BLaER1 (cell line): Measurements from ENCODE around the gene CAMK2A.
A peak's percentile ranks its signal among the peaks of the same experiment; 100 is the strongest.

Experiments used
- H3K27ac ChIP-seq: shearing (Covaris generic); formaldehyde crosslinking; 2 replicates; pipeline ENCODE4 v1.8.1; 2022
- H3K27me3 ChIP-seq: shearing (Covaris generic); formaldehyde crosslinking; 2 replicates; pipeline ENCODE4 v1.8.1; 2022
- H3K36me3 ChIP-seq: shearing (Covaris generic); formaldehyde crosslinking; 2 replicates; pipeline ENCODE4 v1.8.1; 2022
- H3K4me1 ChIP-seq: shearing (Covaris generic); formaldehyde crosslinking; 2 replicates; pipeline ENCODE4 v1.8.1; 2022
- H3K4me2 ChIP-seq: shearing (Covaris generic); formaldehyde crosslinking; 2 replicates; pipeline ENCODE4 v1.8.1; 2022
- H3K4me3 ChIP-seq: shearing (Covaris generic); formaldehyde crosslinking; 2 replicates; pipeline ENCODE4 v1.8.1; 2022
- H3K9ac ChIP-seq: shearing (Covaris generic); formaldehyde crosslinking; 2 replicates; pipeline ENCODE4 v1.8.1; 2022
- H3K9me3 ChIP-seq: shearing (Covaris generic); formaldehyde crosslinking; 2 replicates; pipeline ENCODE4 v1.8.1; 2022
- H4K20me1 ChIP-seq: shearing (Covaris generic); formaldehyde crosslinking; 2 replicates; pipeline ENCODE4 v1.8.1; 2022
- Cebpa-rat ChIP-seq: shearing (Covaris generic); IDR thresholded peaks from 2 replicates; pipeline ENCODE4 v1.8.1; 2022

CAMK2A gene

DNA sequence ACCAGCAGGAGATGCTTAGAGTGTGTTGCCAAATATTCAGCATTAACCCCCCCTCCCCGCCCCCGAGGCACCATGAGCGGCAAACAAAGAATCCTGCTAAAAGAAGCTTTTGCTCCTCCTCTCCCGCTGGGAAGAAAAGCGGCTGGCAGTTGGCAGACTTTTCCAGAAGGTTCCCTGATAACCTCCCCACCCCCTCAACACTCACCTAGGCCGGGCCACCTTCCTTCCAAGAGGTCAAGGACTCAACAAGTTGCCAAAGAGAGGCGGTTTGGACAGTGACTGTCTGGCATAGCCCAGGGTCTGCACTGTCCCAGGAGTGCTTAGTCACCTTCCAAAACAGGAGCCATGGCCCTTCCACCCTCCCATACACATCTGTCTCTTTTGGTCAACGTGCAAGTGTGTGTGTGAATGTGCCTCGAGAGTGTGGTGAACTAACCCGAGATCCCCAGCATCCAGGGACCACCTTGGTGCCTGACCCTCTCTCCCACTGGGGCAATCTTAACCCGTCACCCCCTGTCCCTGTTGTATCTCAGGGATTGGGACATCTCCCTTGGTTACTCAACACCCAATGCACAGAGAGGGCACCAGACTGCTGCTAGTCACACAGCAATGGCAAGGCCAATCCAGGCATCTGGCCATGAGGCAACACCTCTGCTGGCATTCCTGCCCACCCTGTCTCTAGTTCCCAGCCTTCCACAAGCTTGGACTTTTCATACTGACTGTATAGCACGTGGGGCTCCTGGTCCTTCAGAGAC, 18.9 kb downstream of the CAMK2A start:
- no peak overlapping the region for H3K4me2 ChIP-seq
- no peak overlapping the region for H3K27ac ChIP-seq
- H3K27me3 ChIP-seq: no peaks in the 10 kb centered on the region
- no peaks in the 10 kb centered on the region for H4K20me1 ChIP-seq
- H3K9ac ChIP-seq: no peak overlapping the region
- H3K9me3 ChIP-seq: no peaks in the 10 kb centered on the region
- no peak for TF ChIP-seq Cebpa-rat
- no peak overlapping the region for H3K4me3 ChIP-seq
- no peaks in the 10 kb centered on the region for H3K36me3 ChIP-seq
- H3K4me1 ChIP-seq: peaks cover 13% of the 10 kb centered on the region

DNA sequence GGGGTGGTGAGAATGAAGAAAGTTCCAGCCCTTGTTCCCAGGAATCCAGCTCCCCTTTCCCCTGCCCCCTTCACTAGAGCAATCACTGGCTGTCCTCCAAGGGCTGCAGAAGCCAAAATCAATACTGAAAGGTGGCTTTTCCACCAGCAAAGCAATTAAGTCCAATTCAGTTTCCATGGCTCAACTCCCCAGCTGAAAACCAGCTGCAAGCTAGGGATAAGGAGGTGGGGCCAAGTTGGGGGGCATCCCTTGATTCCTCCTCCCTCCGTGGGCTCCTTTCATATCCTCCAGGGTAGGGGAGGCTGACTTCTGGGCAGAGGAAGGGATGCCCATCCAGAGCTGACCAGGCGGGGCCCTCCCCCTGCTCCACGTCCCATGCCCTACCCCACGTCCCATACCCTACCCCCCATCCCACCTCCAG, 22.7 kb downstream of the CAMK2A start:
- no peaks in the 10 kb centered on the region for H3K9me3 ChIP-seq
- no peak overlapping the region for H3K27ac ChIP-seq
- H4K20me1 ChIP-seq: no peaks in the 10 kb centered on the region
- H3K9ac ChIP-seq: no peak overlapping the region
- peaks cover 51% of the 10 kb centered on the region for H3K4me1 ChIP-seq
- H3K36me3 ChIP-seq: no peaks in the 10 kb centered on the region
- no peaks in the 10 kb centered on the region for H3K27me3 ChIP-seq
- H3K4me3 ChIP-seq: no peak overlapping the region
- H3K4me2 ChIP-seq: no peak overlapping the region
- TF ChIP-seq Cebpa-rat: no peak

DNA sequence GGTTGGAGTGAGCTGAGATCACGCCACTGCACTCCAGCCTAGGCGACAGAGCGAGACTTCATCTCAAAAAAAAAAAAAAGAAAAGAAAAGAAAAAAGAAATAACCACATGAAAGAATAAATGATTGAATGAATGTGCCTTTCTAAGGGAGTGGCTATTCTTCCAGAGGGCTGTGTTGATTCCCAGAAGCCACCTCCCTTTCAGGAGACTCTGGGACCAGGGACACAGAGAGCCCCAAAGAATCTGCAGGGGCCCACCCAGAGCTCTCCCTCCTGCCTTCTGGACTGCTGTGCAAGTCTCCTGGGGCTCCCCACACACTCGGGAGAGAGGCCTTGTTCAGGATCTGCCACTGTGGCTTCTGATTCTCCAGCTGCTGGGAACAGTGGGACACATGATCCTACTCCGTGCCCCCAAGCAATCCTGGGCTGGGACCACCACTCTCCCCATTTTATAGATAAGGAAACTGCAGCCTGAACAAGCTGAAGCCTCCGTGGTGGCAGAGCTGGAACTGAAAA, 23.6 kb downstream of the CAMK2A start:
- peak overlapping the region; percentile 83 for H3K4me2 ChIP-seq
- H3K4me1 ChIP-seq: peaks cover 61% of the 10 kb centered on the region

DNA sequence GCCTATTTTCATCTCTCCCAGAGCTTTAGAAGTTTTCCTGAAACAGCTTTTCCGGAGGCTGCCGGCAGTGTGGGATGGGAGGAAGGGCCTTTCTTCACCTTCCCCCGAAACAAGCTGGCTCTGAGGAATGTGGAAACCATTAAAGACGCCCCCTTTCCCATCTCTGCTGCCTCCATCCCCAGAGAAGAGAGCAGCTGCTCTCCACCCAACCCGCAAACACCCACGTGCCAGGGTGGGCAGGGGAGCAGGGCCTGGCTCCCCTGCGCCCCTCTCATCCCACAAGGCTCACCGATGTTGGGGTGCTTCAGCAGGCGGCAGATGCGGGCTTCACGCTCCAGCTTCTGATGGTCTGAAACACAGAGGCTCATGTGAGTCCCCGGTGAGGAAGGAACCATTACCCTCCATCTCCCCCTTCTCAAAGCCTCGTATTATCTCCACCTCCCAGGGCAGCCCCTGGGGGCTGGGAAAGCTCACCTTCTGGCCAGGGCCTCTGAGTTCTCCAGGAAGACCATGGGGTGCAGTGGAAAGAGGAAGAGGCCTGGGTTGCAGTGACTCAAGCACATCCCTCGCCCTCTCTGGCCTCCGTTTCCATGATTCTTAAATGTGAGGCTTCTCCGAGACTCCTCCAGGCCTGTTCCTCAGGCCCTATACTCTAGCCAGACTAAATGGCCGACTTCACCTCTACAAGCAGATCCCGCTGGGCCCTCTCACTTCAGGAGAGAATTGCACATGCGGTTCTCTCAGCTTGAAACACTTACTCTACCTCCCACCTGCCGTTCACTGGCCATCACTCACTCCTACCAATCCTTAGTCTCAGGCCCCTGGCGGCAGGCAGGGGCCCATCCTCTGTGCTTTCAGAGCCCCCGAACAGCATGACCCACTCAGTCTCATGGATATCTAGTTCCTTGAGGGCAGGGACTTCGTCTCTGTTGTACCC, 24.6 kb downstream of the CAMK2A start:
- H3K4me1 ChIP-seq: peaks cover 67% of the 10 kb centered on the region
- H3K9me3 ChIP-seq: no peaks in the 10 kb centered on the region
- H3K4me3 ChIP-seq: no peak overlapping the region
- no peak for TF ChIP-seq Cebpa-rat
- H3K4me2 ChIP-seq: peak overlapping the region; percentile 83
- H3K9ac ChIP-seq: no peak overlapping the region; the same call in 1 of the 2 replicates
- H3K27ac ChIP-seq: peak overlapping the region; percentile 67
- no peaks in the 10 kb centered on the region for H3K36me3 ChIP-seq
- H3K27me3 ChIP-seq: no peaks in the 10 kb centered on the region
- H4K20me1 ChIP-seq: no peaks in the 10 kb centered on the region

More for the DNA sequence above, 23.6 kb downstream of the CAMK2A start:
- TF ChIP-seq Cebpa-rat: no peak
- no peaks in the 10 kb centered on the region for H3K9me3 ChIP-seq
- no peaks in the 10 kb centered on the region for H3K27me3 ChIP-seq
- peak overlapping the region; percentile 22; the same call in 1 of the 2 replicates for H3K27ac ChIP-seq
- no peak overlapping the region for H3K4me3 ChIP-seq
- no peaks in the 10 kb centered on the region for H3K36me3 ChIP-seq
- no peaks in the 10 kb centered on the region for H4K20me1 ChIP-seq
- no peak overlapping the region for H3K9ac ChIP-seq

DNA sequence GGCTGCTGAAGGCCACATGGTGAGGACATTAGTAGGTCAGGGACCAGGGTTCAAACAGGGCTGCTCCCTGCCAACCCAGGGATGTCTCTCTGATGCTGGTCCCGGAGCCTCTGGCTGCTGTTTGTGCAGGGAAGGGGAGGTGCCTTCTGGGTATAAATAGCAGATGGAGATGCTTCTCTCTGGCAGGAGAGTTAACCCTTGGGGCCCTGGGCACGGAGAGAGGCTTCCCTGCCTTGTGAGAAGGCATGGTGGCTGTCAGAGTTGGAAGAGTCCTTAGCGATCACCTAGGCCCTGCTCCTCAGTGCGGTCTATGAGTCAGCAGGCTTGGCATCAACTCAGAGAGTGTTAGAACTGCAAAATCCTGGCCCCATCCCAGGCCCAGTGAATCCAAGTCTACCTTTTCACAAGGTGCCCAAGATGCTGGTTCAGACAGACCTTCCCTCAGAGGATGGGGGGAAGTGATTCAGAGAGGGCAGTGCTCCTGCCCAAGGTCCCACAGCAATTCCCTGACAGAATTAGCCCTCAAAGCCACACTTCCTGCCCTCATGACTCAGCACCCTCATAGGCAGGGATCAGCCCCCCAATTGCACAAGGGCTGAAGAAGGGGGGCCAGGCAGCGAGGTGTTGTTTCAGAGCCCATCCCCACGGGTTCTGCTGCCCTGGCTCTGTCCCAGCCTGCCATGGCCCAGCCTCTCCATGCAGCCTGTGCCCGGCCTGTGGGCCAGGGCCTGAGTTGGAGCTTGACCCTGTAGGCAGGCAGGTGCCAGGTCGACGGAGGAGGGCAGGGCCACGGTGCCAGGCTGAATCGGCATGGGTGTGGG, 25.6 kb downstream of the CAMK2A start:
- peak overlapping the region; percentile 83 for H3K4me2 ChIP-seq
- no peaks in the 10 kb centered on the region for H3K27me3 ChIP-seq
- peak overlapping the region; percentile 52; the same call in 1 of the 2 replicates for H3K9ac ChIP-seq
- H4K20me1 ChIP-seq: no peaks in the 10 kb centered on the region
- peak overlapping the region; percentile 67 for H3K27ac ChIP-seq
- TF ChIP-seq Cebpa-rat: no peak
- H3K36me3 ChIP-seq: no peaks in the 10 kb centered on the region
- no peaks in the 10 kb centered on the region for H3K9me3 ChIP-seq
- H3K4me3 ChIP-seq: peak overlapping the region; percentile 51; the same call in 1 of the 2 replicates
- peaks cover 73% of the 10 kb centered on the region for H3K4me1 ChIP-seq

DNA sequence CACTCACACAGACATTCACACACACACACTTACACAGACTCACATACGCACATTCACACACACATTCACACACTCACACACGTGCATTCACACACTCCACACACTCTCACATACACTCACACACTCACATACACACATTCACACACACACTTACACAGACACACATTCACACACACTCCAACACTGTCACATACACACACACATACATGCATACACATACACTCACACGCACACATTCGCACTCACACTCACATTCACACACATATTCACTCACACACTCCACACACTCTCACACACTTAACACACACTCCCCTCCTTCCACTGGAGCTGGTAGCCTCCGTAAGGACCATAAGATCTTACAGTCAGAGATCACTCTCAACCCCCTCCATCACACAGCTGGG, 26.2 kb downstream of the CAMK2A start:
- Histone ChIP-seq H3K4me2 (peak overlapping the region; percentile 83), H3K9me3 (no peaks in the 10 kb centered on the region), H3K36me3 (no peaks in the 10 kb centered on the region), H4K20me1 (no peaks in the 10 kb centered on the region), H3K4me1 (peaks cover 79% of the 10 kb centered on the region), H3K27ac (peak overlapping the region; percentile 67), H3K27me3 (no peaks in the 10 kb centered on the region), H3K4me3 (peak overlapping the region; percentile 51; the same call in 1 of the 2 replicates), H3K9ac (peak overlapping the region; percentile 52; the same call in 1 of the 2 replicates)
- TF ChIP-seq Cebpa-rat: no peak

DNA sequence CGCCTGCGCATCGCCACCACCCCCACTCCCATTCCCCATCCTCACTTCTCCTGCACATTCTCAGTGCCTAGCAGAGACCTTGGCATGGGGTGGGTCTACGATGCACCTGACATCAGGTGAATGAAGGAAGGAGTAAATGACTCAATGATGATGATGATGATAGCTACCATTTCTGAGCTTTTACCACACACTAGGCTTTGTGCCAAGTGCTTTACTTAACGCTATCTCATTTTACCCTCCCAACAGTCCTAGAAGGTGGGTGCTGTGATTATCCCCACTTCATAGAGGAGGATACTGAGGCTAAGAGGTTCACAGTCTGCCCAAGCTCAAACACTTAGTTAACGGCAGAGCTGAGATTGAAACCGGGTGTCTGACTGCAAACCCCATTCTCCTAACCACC, 27.1 kb downstream of the CAMK2A start:
- H3K4me1 ChIP-seq: peaks cover 88% of the 10 kb centered on the region
- no peak overlapping the region for H3K9ac ChIP-seq
- no peak for TF ChIP-seq Cebpa-rat
- H3K27ac ChIP-seq: no peak overlapping the region
- H3K4me2 ChIP-seq: peak overlapping the region; percentile 83
- no peaks in the 10 kb centered on the region for H3K27me3 ChIP-seq
- H3K4me3 ChIP-seq: no peak overlapping the region
- H4K20me1 ChIP-seq: no peaks in the 10 kb centered on the region
- H3K9me3 ChIP-seq: no peaks in the 10 kb centered on the region
- no peaks in the 10 kb centered on the region for H3K36me3 ChIP-seq

DNA sequence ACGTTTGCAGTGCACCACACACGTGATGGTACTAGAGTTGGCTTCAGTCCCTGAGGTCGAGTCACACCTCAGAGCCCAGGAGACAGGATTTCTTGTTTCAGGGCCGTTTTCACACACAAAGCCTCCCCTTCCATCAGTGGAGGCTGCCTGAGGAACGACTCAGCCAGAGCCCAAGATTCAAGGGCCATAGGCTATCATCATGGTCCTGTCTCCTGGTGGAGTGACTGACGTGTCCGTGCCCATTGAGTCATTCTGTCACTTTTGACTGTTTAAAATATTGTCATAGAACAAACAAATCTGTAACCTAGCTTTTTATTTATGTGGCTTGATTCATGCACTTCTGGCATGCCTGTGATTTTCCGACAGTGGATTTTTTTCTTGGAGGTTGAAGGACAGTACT, 28.3 kb downstream of the CAMK2A start:
- no peak overlapping the region for H3K4me3 ChIP-seq
- H3K4me1 ChIP-seq: peaks cover 100% of the 10 kb centered on the region
- no peak for TF ChIP-seq Cebpa-rat

DNA sequence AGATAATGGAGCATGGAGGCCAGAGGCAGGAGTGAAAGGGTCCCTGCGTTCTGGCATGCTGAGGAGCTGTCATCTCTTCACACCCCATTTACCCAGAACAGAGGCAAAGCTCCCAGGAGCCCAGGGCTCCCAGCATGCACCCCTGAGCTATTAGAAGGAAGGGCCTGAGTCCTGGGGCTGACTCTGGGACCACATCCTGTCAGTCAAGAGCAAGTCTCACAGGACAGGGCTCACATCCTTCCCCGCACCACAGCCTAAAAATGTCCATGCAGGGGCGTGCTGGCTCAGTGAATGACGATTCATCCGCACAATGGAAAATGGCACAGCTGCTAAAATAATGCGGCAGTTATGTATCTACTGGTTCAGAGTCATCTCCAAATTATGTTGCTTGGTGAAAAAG, 31.4 kb downstream of the CAMK2A start:
- no peaks in the 10 kb centered on the region for H3K27me3 ChIP-seq
- peak overlapping the region; percentile 48; the same call in 1 of the 2 replicates for H3K9ac ChIP-seq
- H3K9me3 ChIP-seq: no peaks in the 10 kb centered on the region
- H3K4me1 ChIP-seq: peaks cover 100% of the 10 kb centered on the region
- no peak overlapping the region for H3K4me3 ChIP-seq
- no peaks in the 10 kb centered on the region for H4K20me1 ChIP-seq
- peak overlapping the region; percentile 79 for H3K27ac ChIP-seq
- TF ChIP-seq Cebpa-rat: no peak
- H3K4me2 ChIP-seq: peak overlapping the region; percentile 85
- no peaks in the 10 kb centered on the region for H3K36me3 ChIP-seq

More for the DNA sequence above, 28.3 kb downstream of the CAMK2A start:
- H3K27me3 ChIP-seq: no peaks in the 10 kb centered on the region
- H3K36me3 ChIP-seq: no peaks in the 10 kb centered on the region
- H3K4me2 ChIP-seq: peak overlapping the region; percentile 83
- no peak overlapping the region for H3K9ac ChIP-seq
- no peaks in the 10 kb centered on the region for H4K20me1 ChIP-seq
- H3K9me3 ChIP-seq: no peaks in the 10 kb centered on the region
- peak overlapping the region; percentile 58; the same call in 1 of the 2 replicates for H3K27ac ChIP-seq
